Dermis microvascular lymphatic vessel endothelial cell (primary cell): ENCODE data around the gene TUBB8B. TPM values are rescaled to one million over a fixed set of nuclear protein-coding genes. Genes with fewer than 3 reads are reported as not detected.
"Not testable (repeated sequence)": the region's sequence is repeated elsewhere in the genome, so short reads cannot be mapped to it uniquely, and the experiment has no call there.

Experiments used
- DNase-seq, 2 donors: peaks; one replicate each; pipeline versions ENCODE4 v3.0.0 to v3.0.0-alpha.2; 2010; ENCODE audit warnings: low read depth in 2 of 2
- total RNA-seq: library from RNA; depleted of rRNA; stranded (reverse); fragments of >200 nt; gene quantifications from 2 replicates; pipeline ENCODE4 v1.2.1, GENCODE V29; 2014

The TUBB8B gene
- total RNA-seq, 1 donor from 2014 or later = not detected

DNA sequence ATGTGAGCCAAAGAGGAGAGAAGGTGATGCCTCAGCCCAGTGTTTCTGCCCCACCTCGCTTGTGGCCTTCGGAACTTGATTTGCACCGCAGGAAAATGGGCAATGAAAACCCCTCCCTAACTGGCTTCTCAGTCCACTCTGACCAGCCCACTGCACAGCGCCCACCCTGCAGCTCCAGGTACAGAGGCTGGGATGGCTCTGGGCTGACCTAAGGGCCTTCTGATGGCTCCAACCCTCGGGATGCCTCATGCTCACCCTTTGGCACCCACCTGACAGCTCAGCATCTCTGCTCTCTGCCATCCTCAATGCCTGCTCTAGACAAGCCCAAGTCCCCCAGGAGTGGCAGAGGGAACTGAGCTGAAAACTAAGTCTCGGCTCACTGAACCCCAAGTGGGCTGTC lies 36.2 kb downstream of the TUBB8B start:
- DNase-seq = not testable (repeated sequence)

- not testable (repeated sequence) for DNase-seq
Measured at GRCh38 chr18:12773-13172, 36.6 kb downstream of the TUBB8B start.

- DNase-seq = not testable (repeated sequence)
Measured at GRCh38 chr18:11383-12274, 37.8 kb downstream of the TUBB8B start.

- not testable (repeated sequence) for DNase-seq
Measured at GRCh38 chr18:10624-11184, 38.7 kb downstream of the TUBB8B start.

DNA sequence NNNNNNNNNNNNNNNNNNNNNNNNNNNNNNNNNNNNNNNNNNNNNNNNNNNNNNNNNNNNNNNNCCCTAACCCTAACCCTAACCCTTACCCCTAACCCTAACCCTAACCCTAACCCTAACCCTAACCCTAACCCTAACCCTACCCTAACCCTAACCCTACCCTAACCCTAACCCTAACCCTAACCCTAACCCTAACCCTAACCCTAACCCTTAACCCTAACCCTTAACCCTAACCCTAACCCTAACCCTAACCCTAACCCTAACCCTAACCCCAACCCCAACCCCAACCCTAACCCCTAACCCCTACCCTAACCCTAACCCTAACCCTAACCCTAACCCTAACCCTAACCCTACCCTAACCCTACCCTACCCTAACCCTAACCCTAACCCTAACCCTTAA lies 39.5 kb downstream of the TUBB8B start:
- not testable (repeated sequence) for DNase-seq

Other genes starting within 250 kb of the TUBB8B start
- 17.3 and 20.7 TPM in 2 replicates for gene USP14, start 108.9 kb upstream of the TUBB8B start, total RNA-seq
- 19.0 and 20.6 TPM in 2 replicates for gene THOC1, start 218.4 kb upstream of the TUBB8B start, total RNA-seq